ENCODE measurements around the gene FILIP1L. TPM values are rescaled to one million over a fixed set of nuclear protein-coding genes. Genes with fewer than 3 reads are reported as not detected.
A peak's percentile ranks its signal among the peaks of the same experiment; 100 is the strongest.

The FILIP1L gene
- total and polyA plus RNA-seq, 2 of the 4 experiments (the other 2 are of a cell fraction): 11.5 to 19.9 TPM

GRCh38 chr3:100024520-100025303, 89.6 kb downstream of the FILIP1L start:
- H3K4me1 ChIP-seq (ENCODE audit: control insufficient read depth, insufficient read depth, low read length): peaks cover 11% of the 10 kb centered on the region
- H3K9me3 ChIP-seq (ENCODE audit: control insufficient read depth, insufficient read depth, low read length): no peaks in the 10 kb centered on the region
- ChIA-PET CTCF (interaction anchor here (1.6 kb wide), 1 partner anchor 18 kb away, joined by 4 read pairs; no protein-coding TSS in a partner anchor), POLR2A (ENCODE audit: unreplicated experiment) (no interaction called here)
- H2AFZ ChIP-seq (replicated peaks; ENCODE audit: low read length, poor library complexity): no peak overlapping the region
- dilution Hi-C loops (cut with HindIII; ENCODE audit: low sequenced_read_pairs, unreplicated experiment) (no loop called here), intact Hi-C loops (cut with micrococcal nuclease) (loop anchor here (5.0 kb wide), 1 partner anchor 52 kb away; no protein-coding TSS in a partner anchor), in situ Hi-C loops (cut with MboI; ENCODE audit: low sequenced_read_pairs) (no loop called here)
- 86% methylated on average over 1 of the region's 7 CpGs; no CpG with 5 or more reads in 1 of the 2 experiments for WGBS, 2 experiments (ENCODE audit: extremely low coverage in 2 of 2, insufficient read length in 1 of 2)
- no peak overlapping the region for H2BK20ac ChIP-seq (ENCODE audit: low read depth, low read length)
- no peak overlapping the region for H2AK5ac ChIP-seq (ENCODE audit: low read depth, low read length)
- peak overlapping the region; percentile 59 for H4K91ac ChIP-seq (ENCODE audit: insufficient read depth, low read depth, low read length)
- no peak overlapping the region for H3K56ac ChIP-seq (ENCODE audit: extremely low read depth, insufficient read depth, low read length)
- DNase-seq (no peak), ATAC-seq (ENCODE audit: low read depth) (peak; percentile 46)
- no peak overlapping the region for H2AK9ac ChIP-seq (replicated peaks; ENCODE audit: low read depth, low read length, poor library complexity)
- H3K27me3 ChIP-seq (ENCODE audit: control insufficient read depth, insufficient read depth, low read length): no peaks in the 10 kb centered on the region
- peak overlapping the region; percentile 24; the same call in 1 of the 2 replicates for H3K4ac ChIP-seq (ENCODE audit: low read depth, low read length)
- H3K79me1 ChIP-seq (ENCODE audit: low read depth in 1 of 2, low read length in 2 of 2): no peaks in the 10 kb centered on the region; a peak in 1 of 4 replicates
- H4K8ac ChIP-seq (ENCODE audit: low read depth in 2 of 2, low read length in 2 of 2): peak overlapping the region in 1 of 2 experiments; percentile 34; a peak in 2 of 4 replicates
- H2BK120ac ChIP-seq (ENCODE audit: low read depth, low read length): 0 out of 2 replicates have a peak overlapping the region, but pooled peaks have one; percentile 10
- H3K23ac ChIP-seq (ENCODE audit: low read depth, low read length): no peak overlapping the region
- peak overlapping the region; percentile 17; the same call in 1 of the 2 replicates for H3K27ac ChIP-seq (ENCODE audit: insufficient read depth, low read length)
- H4K5ac ChIP-seq (ENCODE audit: low read depth, low read length): peak overlapping the region; percentile 83
- H3K14ac ChIP-seq (replicated peaks; ENCODE audit: low read depth, low read length): 0 out of 2 replicates have a peak overlapping the region, but pooled peaks have one; percentile 10
- no peak overlapping the region for H3K9ac ChIP-seq (ENCODE audit: low read depth, low read length)
- peak overlapping the region; percentile 20 for H2BK5ac ChIP-seq (ENCODE audit: low read depth, low read length, poor library complexity, severe bottlenecking)
- H4K20me1 ChIP-seq (ENCODE audit: insufficient read depth, low read length): no peaks in the 10 kb centered on the region
- H3K9me1 ChIP-seq (ENCODE audit: insufficient read depth, low read length): no peaks in the 10 kb centered on the region; the same call in 1 of the 2 replicates
- H3K18ac ChIP-seq (ENCODE audit: low read depth, low read length): peak overlapping the region; percentile 82
- no TSS peak for BruUV-seq (replicated peaks)
- H3K4me2 ChIP-seq (ENCODE audit: low read depth, low read length): no peak overlapping the region
- no peak overlapping the region for H2BK15ac ChIP-seq (ENCODE audit: low read depth, low read length)
- no peaks in the 10 kb centered on the region for H3K36me3 ChIP-seq (ENCODE audit: control insufficient read depth, insufficient read depth, low read length)
- no peak overlapping the region for H3K4me3 ChIP-seq (ENCODE audit: insufficient read depth, low read depth, low read length)
- TF ChIP-seq RFX5 (IDR thresholded peaks at IDR 0.05; ENCODE audit: low read depth, low read length) (no peak), RCOR1 (IDR thresholded peaks at IDR 0.05; ENCODE audit: insufficient replicate concordance, low read length) (no peak), MAFK (IDR thresholded peaks at IDR 0.05; ENCODE audit: low read depth, low read length) (no peak), BHLHE40 (IDR thresholded peaks at IDR 0.05; ENCODE audit: low read depth, low read length) (no peak), NFE2L2 (IDR thresholded peaks at IDR 0.05; ENCODE audit: low read depth, low read length) (no peak), MAZ (IDR thresholded peaks at IDR 0.05; ENCODE audit: borderline replicate concordance, low read depth, low read length) (no peak), POLR2A (IDR thresholded peaks at IDR 0.05; ENCODE audit: low read depth, low read length) (no peak), FOS (IDR thresholded peaks at IDR 0.05; ENCODE audit: low read depth, low read length) (no peak), MXI1 (IDR thresholded peaks at IDR 0.05; ENCODE audit: borderline replicate concordance, low read depth, low read length) (no peak), USF2 (IDR thresholded peaks at IDR 0.05; ENCODE audit: low read depth, low read length) (no peak), SMC3 (IDR thresholded peaks at IDR 0.05; ENCODE audit: low read depth, low read length) (no peak), CEBPB (IDR thresholded peaks at IDR 0.05; ENCODE audit: low read depth, low read length) (no peak)
- TF ChIP-seq, protein P1, sequence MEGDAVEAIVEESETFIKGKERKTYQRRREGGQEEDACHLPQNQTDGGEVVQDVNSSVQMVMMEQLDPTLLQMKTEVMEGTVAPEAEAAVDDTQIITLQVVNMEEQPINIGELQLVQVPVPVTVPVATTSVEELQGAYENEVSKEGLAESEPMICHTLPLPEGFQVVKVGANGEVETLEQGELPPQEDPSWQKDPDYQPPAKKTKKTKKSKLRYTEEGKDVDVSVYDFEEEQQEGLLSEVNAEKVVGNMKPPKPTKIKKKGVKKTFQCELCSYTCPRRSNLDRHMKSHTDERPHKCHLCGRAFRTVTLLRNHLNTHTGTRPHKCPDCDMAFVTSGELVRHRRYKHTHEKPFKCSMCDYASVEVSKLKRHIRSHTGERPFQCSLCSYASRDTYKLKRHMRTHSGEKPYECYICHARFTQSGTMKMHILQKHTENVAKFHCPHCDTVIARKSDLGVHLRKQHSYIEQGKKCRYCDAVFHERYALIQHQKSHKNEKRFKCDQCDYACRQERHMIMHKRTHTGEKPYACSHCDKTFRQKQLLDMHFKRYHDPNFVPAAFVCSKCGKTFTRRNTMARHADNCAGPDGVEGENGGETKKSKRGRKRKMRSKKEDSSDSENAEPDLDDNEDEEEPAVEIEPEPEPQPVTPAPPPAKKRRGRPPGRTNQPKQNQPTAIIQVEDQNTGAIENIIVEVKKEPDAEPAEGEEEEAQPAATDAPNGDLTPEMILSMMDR (conservative IDR thresholded peaks at IDR 0.05; ENCODE audit: low read depth, low read length): no peak
- TF ChIP-seq, protein P2, sequence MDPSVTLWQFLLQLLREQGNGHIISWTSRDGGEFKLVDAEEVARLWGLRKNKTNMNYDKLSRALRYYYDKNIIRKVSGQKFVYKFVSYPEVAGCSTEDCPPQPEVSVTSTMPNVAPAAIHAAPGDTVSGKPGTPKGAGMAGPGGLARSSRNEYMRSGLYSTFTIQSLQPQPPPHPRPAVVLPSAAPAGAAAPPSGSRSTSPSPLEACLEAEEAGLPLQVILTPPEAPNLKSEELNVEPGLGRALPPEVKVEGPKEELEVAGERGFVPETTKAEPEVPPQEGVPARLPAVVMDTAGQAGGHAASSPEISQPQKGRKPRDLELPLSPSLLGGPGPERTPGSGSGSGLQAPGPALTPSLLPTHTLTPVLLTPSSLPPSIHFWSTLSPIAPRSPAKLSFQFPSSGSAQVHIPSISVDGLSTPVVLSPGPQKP (IDR thresholded peaks at IDR 0.05; ENCODE audit: borderline replicate concordance, low read depth, low read length): no peak

All from IMR-90 (cell line).